GM06990 (cell line): Measurements from ENCODE around the gene NOTUM.

ENCODE experiments used
- DNase-seq: peaks from one replicate; pipeline ENCODE4 v3.0.0-alpha.2; 2011; ENCODE audit not compliant: insufficient read length; ENCODE audit errors: extremely low read depth
- H3K27me3 ChIP-seq: replicated peaks from 2 replicates; pipeline ENCODE4 v1.6.0; 2011; ENCODE audit warnings: low read length; ENCODE audit not compliant: control insufficient read depth, insufficient read depth
- H3K36me3 ChIP-seq: 2 replicates; pipeline ENCODE4 v1.5.1; 2011; ENCODE audit warnings: low read length; ENCODE audit not compliant: control insufficient read depth, insufficient read depth
- H3K4me3 ChIP-seq: replicated peaks from 2 replicates; pipeline ENCODE4 v1.5.1; 2011; ENCODE audit warnings: low read depth, mild to moderate bottlenecking, control low read depth, low read length
- TF ChIP-seq, protein P1 (sequence below): IDR thresholded peaks from 2 replicates; pipeline ENCODE4 v1.5.1; 2011; ENCODE audit warnings: low read length, control low read depth, mild to moderate bottlenecking, inconsistent platforms; ENCODE audit not compliant: insufficient read depth, poor library complexity, severe bottlenecking

Gene NOTUM

DNA sequence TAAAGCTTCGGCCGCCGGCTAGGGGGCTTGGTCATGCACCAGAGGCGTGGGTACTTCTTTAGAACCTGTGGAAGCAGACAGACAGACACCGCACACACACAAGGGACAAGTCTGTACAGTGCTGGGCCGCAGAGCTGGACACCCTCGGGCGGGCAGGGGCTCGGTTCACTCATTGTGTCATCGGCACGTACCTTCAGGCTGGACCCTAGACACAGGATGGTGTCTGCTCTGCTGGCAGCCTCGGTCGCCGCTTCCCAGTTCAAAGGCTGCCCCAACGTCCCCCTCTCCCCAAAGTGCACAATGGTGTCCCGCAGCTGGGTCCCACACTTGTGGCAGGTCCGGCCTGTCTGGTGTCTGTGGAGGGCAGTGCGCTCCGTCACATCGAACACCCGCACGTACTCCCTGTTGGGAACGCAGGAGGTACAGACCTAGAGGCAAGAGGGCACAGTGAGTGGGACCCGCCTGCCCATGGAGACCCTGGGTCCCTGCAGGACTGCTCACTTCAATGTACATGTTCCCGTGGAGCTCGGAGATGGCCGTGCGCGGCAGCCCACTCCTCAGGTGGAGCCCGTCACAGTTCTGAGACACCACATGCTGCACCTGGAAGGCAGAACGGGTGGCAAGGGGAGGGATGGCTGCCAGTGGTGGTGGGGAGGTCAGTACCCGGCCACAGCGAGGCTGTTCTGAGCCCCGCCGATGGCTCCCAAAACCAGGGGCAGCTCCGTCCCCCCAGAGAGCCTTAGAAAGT is 46.7 kb downstream of the NOTUM start:
- no peak overlapping the region for H3K4me3 ChIP-seq
- H3K27me3 ChIP-seq: no peaks in the 10 kb centered on the region
- peaks cover 30% of the 10 kb centered on the region for H3K36me3 ChIP-seq
- TF ChIP-seq, protein P1, sequence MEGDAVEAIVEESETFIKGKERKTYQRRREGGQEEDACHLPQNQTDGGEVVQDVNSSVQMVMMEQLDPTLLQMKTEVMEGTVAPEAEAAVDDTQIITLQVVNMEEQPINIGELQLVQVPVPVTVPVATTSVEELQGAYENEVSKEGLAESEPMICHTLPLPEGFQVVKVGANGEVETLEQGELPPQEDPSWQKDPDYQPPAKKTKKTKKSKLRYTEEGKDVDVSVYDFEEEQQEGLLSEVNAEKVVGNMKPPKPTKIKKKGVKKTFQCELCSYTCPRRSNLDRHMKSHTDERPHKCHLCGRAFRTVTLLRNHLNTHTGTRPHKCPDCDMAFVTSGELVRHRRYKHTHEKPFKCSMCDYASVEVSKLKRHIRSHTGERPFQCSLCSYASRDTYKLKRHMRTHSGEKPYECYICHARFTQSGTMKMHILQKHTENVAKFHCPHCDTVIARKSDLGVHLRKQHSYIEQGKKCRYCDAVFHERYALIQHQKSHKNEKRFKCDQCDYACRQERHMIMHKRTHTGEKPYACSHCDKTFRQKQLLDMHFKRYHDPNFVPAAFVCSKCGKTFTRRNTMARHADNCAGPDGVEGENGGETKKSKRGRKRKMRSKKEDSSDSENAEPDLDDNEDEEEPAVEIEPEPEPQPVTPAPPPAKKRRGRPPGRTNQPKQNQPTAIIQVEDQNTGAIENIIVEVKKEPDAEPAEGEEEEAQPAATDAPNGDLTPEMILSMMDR: no peak
- DNase-seq: no peak

DNA sequence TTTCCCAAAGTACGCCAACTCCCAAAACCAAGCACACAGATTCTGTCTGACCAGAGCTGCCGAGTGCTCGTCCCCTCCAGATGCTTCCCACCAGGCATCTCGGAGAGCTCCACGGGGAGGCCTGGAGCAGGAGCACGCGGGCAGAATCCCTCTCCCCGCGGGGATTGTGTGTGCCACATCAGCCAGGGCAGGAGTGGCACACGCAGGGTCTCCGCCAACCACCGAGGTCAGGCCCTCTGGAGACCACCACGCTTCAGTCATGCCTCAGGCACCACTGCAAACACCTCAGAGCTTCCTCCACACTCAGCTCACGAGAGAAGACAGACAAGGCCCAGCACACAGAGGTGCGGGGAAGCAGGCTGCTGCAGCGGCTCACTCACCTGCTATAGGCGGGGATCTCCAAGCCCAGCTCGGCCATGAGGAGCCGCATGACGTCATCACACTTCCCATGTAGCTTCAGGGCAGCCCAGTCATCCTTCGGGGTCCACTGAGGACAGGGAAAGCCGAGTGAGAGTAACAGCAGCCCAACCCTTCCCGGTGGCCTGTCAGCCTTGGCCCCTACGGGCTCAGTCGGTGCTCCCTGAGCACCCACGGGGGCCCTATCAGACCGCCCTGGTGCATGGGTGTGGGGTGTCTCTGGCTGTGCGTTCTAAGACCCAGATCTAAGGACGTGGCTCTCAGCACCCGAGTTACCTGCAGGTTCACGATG is 47.4 kb downstream of the NOTUM start:
- H3K27me3 ChIP-seq: no peaks in the 10 kb centered on the region
- DNase-seq: no peak
- H3K36me3 ChIP-seq: peaks cover 30% of the 10 kb centered on the region
- TF ChIP-seq, protein P1: no peak
- no peak overlapping the region for H3K4me3 ChIP-seq

DNA sequence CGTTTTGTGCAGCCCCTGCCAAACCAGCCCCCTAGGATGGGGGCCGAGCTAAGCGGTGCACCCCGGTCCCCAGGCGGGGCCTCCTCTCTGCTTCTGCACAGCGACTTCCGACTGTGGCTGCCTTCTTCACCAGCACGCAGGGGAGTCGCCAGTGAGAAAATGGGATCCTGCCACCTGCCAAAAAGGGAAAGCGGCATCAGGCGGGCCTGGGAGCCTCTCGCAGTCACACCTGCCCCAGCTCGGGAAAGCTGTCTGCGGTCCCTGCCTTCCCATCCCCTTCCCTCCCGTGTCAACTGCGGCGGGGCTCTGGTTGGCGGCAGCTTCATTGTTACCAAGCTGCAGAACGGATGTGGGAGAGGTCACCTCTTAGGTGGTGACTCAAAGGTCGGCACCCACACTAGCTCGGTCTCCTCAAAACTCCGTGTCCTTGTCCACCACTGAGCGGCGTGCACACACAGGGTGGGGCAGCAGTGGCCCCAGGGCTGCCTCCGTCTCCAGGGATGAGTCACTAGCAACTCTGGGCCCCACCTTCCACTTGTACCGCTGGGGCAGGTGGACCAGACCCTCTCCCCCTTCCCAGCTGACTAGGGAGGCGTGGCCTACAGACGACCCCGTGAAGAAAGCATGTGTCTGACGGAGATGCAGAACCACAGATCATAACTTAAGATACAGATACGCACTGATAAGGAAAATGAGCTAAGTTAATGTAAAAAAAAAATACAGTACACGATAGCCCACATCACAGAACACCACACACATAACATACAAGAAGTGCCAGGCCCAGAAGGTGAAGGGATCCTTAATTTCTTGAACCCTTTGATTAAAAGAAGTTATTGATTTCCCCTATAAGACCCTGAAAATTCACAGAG is 48.3 kb downstream of the NOTUM start:
- Histone ChIP-seq H3K36me3 (peaks cover 33% of the 10 kb centered on the region), H3K4me3 (no peak overlapping the region), H3K27me3 (no peaks in the 10 kb centered on the region)
- no peak for DNase-seq
- TF ChIP-seq, protein P1: no peak

DNA sequence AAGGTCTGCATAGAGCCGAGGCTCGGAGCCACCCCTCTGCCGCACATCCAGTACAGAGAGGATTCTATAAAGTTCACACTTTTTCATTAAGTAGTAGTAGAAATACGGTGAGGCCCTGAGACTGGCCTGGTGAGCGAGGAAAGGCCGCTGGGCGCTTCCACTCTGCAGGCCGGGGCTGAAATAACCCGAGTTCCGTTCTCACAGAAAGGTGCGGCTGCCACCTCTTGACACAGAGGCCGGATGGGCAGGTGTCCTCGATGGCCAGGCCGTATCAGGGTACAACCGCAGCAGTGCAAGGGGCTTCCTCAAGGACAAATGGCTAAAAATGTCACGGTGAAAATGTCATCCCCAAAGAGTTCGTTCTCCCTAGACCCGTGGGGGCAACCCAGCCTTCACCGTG is 49.0 kb downstream of the NOTUM start:
- H3K4me3 ChIP-seq: no peak overlapping the region
- TF ChIP-seq, protein P1: no peak
- peaks cover 35% of the 10 kb centered on the region for H3K36me3 ChIP-seq
- no peak for DNase-seq
- no peaks in the 10 kb centered on the region for H3K27me3 ChIP-seq

DNA sequence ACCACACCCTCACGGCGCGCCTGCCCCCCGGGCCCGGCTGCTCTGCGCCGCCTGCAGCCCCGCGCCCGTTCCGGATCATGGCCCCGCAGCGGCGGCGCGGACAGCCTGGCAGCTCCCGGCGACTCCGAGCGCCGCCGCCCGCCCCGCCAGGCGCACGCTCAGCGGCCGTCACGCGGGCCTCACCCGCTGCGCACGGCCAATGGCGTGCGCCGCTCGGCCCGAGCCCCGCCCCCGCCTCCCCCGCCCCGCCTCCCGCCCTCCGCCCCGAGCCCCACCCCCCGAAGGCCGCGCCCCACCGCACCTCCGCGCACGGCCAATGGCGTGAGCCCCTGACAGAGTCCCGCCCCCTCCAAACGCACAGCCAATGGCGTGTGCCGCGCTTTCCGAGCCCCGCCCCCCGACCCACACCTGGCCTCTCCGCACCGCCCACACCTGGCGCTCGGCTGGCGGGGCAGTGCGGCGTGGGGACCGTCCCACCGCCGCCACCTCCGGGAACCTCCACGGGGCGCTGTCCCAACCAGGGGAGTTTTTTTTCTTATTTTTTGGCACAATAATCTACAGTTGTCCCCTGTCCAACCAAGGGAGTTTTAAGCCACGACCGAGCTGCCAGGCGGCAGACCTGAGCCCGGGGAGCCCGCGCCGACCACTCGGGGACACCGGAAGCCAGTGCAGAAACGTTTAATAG is 49.6 kb downstream of the NOTUM start, which contains the start of gene PCYT2:
PCYT2 (minus strand) TSS at position 123 of the 685 bp plus-strand sequence; CDS start at position 79, 44 bp downstream.
- peaks cover 39% of the 10 kb centered on the region for H3K36me3 ChIP-seq
- no peaks in the 10 kb centered on the region for H3K27me3 ChIP-seq
- DNase-seq: peak; percentile 84
- TF ChIP-seq, protein P1: peak; percentile 5
- H3K4me3 ChIP-seq: peak within 1 kb of the TSS; percentile 72
